ENCODE data around the gene SRL. TPM values are rescaled to one million over a fixed set of nuclear protein-coding genes. Genes with fewer than 3 reads are reported as not detected.

SRL gene
- total and polyA plus RNA-seq, 7 experiments from 2014 or later: not detected

GRCh38 chr16:4271176-4272113 lies 29.6 kb upstream of the SRL start:
- Mint-ChIP-seq H3K4me3 (peak overlapping the region; percentile 85 to 97 (median 92)), H3K27ac (peak overlapping the region; percentile 67 to 98 (median 83)), H3K27me3 (no peaks in the 10 kb centered on the region), H3K36me3 (peaks cover 0 to 5% (median 0%) of the 10 kb centered on the region in 5 donors), H3K9me3 (peaks cover 0 to 7% (median 0%) of the 10 kb centered on the region in 11 donors), H3K4me1 (peaks cover 8 to 23% (median 15%) of the 10 kb centered on the region in 7 donors)
- DNase-seq (peak; percentile 68 to 90 (median 84)), ATAC-seq (peak; percentile 89)
- peaks cover 5 to 13% of the 10 kb centered on the region in 2 donors for H3K4me1 ChIP-seq (ENCODE audit: control insufficient read depth in 2 of 2, insufficient read depth in 2 of 2, low read length in 2 of 2)
- H3K27me3 ChIP-seq (ENCODE audit: control insufficient read depth in 2 of 2, insufficient read depth in 2 of 2, low read length in 2 of 2): no peaks in the 10 kb centered on the region
- ChIA-PET POLR2A (interaction anchor here (0.6 to 3.9 kb wide), 13 partner anchors 13 to 1243 kb away, joined by 3 to 65 read pairs (median 5); partner anchors contain the start of genes CDIP1 and PAM16), CTCF (interaction anchor here (1.0 to 5.6 kb wide), 2 partner anchors 18 to 88 kb away, joined by 3 to 39 read pairs; no protein-coding TSS in a partner anchor)
- intact Hi-C loops (cut with micrococcal nuclease): loop anchor here (1.0 to 10.0 kb wide), 9 partner anchors 17 to 463 kb away; partner anchors contain the start of genes ANKS3 (in 1 of the 2), CDIP1 (in 1 of the 2), CREBBP (in 1 of the 2) and DNAAF8 (in 1 of the 2)
- peak overlapping the region; percentile 99 for H3K4me3 ChIP-seq (ENCODE audit: low read length)
- H3K9me3 ChIP-seq (ENCODE audit: control insufficient read depth in 2 of 3, low read length in 3 of 3): no peaks in the 10 kb centered on the region
- H3K36me3 ChIP-seq (ENCODE audit: control insufficient read depth in 2 of 3, insufficient read depth in 3 of 3, low read length in 3 of 3): peaks cover 0 to 5% (median 0%) of the 10 kb centered on the region in 3 experiments
- peak overlapping the region; percentile 59 for H3K27ac ChIP-seq (ENCODE audit: low read depth, low read length)

- Mint-ChIP-seq H3K27ac (peak overlapping the region in 7 of 9 donors; percentile 32 to 91 (median 76)), H3K27me3 (no peaks in the 10 kb centered on the region), H3K36me3 (peaks cover 0 to 5% (median 0%) of the 10 kb centered on the region in 5 donors), H3K9me3 (peaks cover 0 to 7% (median 0%) of the 10 kb centered on the region in 11 donors), H3K4me3 (peak overlapping the region; percentile 85 to 97 (median 92)), H3K4me1 (peaks cover 10 to 30% (median 20%) of the 10 kb centered on the region in 7 donors)
- Histone ChIP-seq H3K9me3 (ENCODE audit: control insufficient read depth in 2 of 3, low read length in 3 of 3) (no peaks in the 10 kb centered on the region), H3K4me3 (ENCODE audit: low read length) (peak overlapping the region; percentile 99), H3K36me3 (ENCODE audit: control insufficient read depth in 2 of 3, insufficient read depth in 3 of 3, low read length in 3 of 3) (peaks cover 0 to 5% (median 0%) of the 10 kb centered on the region in 3 experiments), H3K27ac (ENCODE audit: low read depth, low read length) (peak overlapping the region; percentile 58), H3K27me3 (ENCODE audit: control insufficient read depth in 2 of 2, insufficient read depth in 2 of 2, low read length in 2 of 2) (no peaks in the 10 kb centered on the region), H3K4me1 (ENCODE audit: control insufficient read depth in 2 of 2, insufficient read depth in 2 of 2, low read length in 2 of 2) (peaks cover 5 to 13% of the 10 kb centered on the region in 2 donors)
- no peak for ATAC-seq
- ChIA-PET CTCF (interaction anchor here (0.5 to 5.6 kb wide), 3 partner anchors 14 to 167 kb away, joined by 3 to 39 read pairs (median 3); no protein-coding TSS in a partner anchor), POLR2A (interaction anchor here (1.5 to 3.9 kb wide), 3 partner anchors 15 to 57 kb away, joined by 3 to 65 read pairs (median 15); no protein-coding TSS in a partner anchor)
- intact Hi-C loops (cut with micrococcal nuclease): loop anchor here in 1 of 2 donors (5.0 to 10.0 kb wide), 2 partner anchors 267 to 464 kb away; partner anchors contain the start of genes ANKS3, CDIP1 and DNAAF8
- no peak for DNase-seq
Observed at GRCh38 chr16:4270595-4270994, 28.7 kb upstream of the SRL start.

- H3K36me3 ChIP-seq (ENCODE audit: control insufficient read depth in 2 of 3, insufficient read depth in 3 of 3, low read length in 3 of 3): peaks cover 0 to 5% (median 0%) of the 10 kb centered on the region in 3 experiments
- DNase-seq (no peak), ATAC-seq (no peak)
- POLR2A ChIA-PET: interaction anchor here (3.9 kb wide), 1 partner anchor 57 kb away, joined by 15 read pairs; no protein-coding TSS in a partner anchor
- intact Hi-C loops (cut with micrococcal nuclease): loop anchor here in 1 of 2 donors (5.0 to 10.0 kb wide), 2 partner anchors 267 to 465 kb away; partner anchors contain the start of genes ANKS3, CDIP1 and DNAAF8
- H3K27me3 Mint-ChIP-seq: no peaks in the 10 kb centered on the region
- H3K27ac ChIP-seq (ENCODE audit: low read depth, low read length): no peak overlapping the region
- H3K27me3 ChIP-seq (ENCODE audit: control insufficient read depth in 2 of 2, insufficient read depth in 2 of 2, low read length in 2 of 2): no peaks in the 10 kb centered on the region
- peak overlapping the region in 8 of 10 donors; percentile 40 to 97 (median 86) for H3K4me3 Mint-ChIP-seq
- H3K36me3 Mint-ChIP-seq: peaks cover 0 to 5% (median 0%) of the 10 kb centered on the region in 5 donors
- peak overlapping the region in 2 of 9 donors; percentile 38 to 60 for H3K27ac Mint-ChIP-seq
- no peak overlapping the region for H3K4me3 ChIP-seq (ENCODE audit: low read length)
- peaks cover 8 to 30% (median 17%) of the 10 kb centered on the region in 7 donors for H3K4me1 Mint-ChIP-seq
- no peaks in the 10 kb centered on the region for H3K9me3 ChIP-seq (ENCODE audit: control insufficient read depth in 2 of 3, low read length in 3 of 3)
- H3K4me1 ChIP-seq (ENCODE audit: control insufficient read depth in 2 of 2, insufficient read depth in 2 of 2, low read length in 2 of 2): peaks cover 5 to 13% of the 10 kb centered on the region in 2 donors
- CTCF ChIA-PET: interaction anchor here (5.6 kb wide), 1 partner anchor 16 kb away, joined by 39 read pairs; no protein-coding TSS in a partner anchor
- peaks cover 0 to 7% (median 0%) of the 10 kb centered on the region in 11 donors for H3K9me3 Mint-ChIP-seq
Observed at GRCh38 chr16:4270091-4270490, 28.2 kb upstream of the SRL start.

- ChIA-PET CTCF (interaction anchor here (0.6 to 1.1 kb wide), 3 partner anchors 12 to 207 kb away, joined by 3 to 4 read pairs (median 4); no protein-coding TSS in a partner anchor), POLR2A (no interaction called here)
- Mint-ChIP-seq H3K4me1 (peaks cover 5 to 31% (median 19%) of the 10 kb centered on the region in 7 donors), H3K36me3 (peaks cover 3 to 8% (median 6%) of the 10 kb centered on the region in 5 donors), H3K9me3 (peaks cover 0 to 2% (median 0%) of the 10 kb centered on the region in 11 donors), H3K27ac (peak overlapping the region in 1 of 9 donors; percentile 33), H3K27me3 (no peaks in the 10 kb centered on the region), H3K4me3 (no peak overlapping the region)
- intact Hi-C loops (cut with micrococcal nuclease): no loop called here
- DNase-seq (no peak), ATAC-seq (no peak)
- H3K36me3 ChIP-seq (ENCODE audit: control insufficient read depth in 2 of 3, insufficient read depth in 3 of 3, low read length in 3 of 3): peaks cover 0 to 15% (median 8%) of the 10 kb centered on the region in 3 experiments
- H3K27me3 ChIP-seq (ENCODE audit: control insufficient read depth in 2 of 2, insufficient read depth in 2 of 2, low read length in 2 of 2): no peaks in the 10 kb centered on the region
- H3K27ac ChIP-seq (ENCODE audit: low read depth, low read length): no peak overlapping the region
- no peaks in the 10 kb centered on the region for H3K9me3 ChIP-seq (ENCODE audit: control insufficient read depth in 2 of 3, low read length in 3 of 3)
- no peak overlapping the region for H3K4me3 ChIP-seq (ENCODE audit: low read length)
- H3K4me1 ChIP-seq (ENCODE audit: control insufficient read depth in 2 of 2, insufficient read depth in 2 of 2, low read length in 2 of 2): peaks cover 5 to 12% of the 10 kb centered on the region in 2 donors
Observed at GRCh38 chr16:4266372-4266771, 24.5 kb upstream of the SRL start.

- H3K9me3 ChIP-seq (ENCODE audit: control insufficient read depth in 2 of 3, low read length in 3 of 3): no peaks in the 10 kb centered on the region
Observed at GRCh38 chr16:4265676-4266075, 23.8 kb upstream of the SRL start.

More at GRCh38 chr16:4265676-4266075, 23.8 kb upstream of the SRL start:
- ChIA-PET CTCF (interaction anchor here (1.1 kb wide), 1 partner anchor 59 kb away, joined by 3 read pairs; no protein-coding TSS in a partner anchor), POLR2A (interaction anchor here (1.9 kb wide), 1 partner anchor 12 kb away, joined by 6 read pairs; no protein-coding TSS in a partner anchor)
- peak overlapping the region in 1 of 9 donors; percentile 19 for H3K27ac Mint-ChIP-seq
- no peak overlapping the region for H3K27ac ChIP-seq (ENCODE audit: low read depth, low read length)
- H3K4me3 ChIP-seq (ENCODE audit: low read length): no peak overlapping the region
- DNase-seq (no peak), ATAC-seq (no peak)
- peaks cover 0 to 20% (median 8%) of the 10 kb centered on the region in 3 experiments for H3K36me3 ChIP-seq (ENCODE audit: control insufficient read depth in 2 of 3, insufficient read depth in 3 of 3, low read length in 3 of 3)
- H3K4me3 Mint-ChIP-seq: no peak overlapping the region
- peaks cover 0 to 2% (median 0%) of the 10 kb centered on the region in 11 donors for H3K9me3 Mint-ChIP-seq
- H3K36me3 Mint-ChIP-seq: peaks cover 3 to 8% (median 6%) of the 10 kb centered on the region in 5 donors
- H3K27me3 Mint-ChIP-seq: no peaks in the 10 kb centered on the region
- intact Hi-C loops (cut with micrococcal nuclease): no loop called here
- peaks cover 3 to 29% (median 17%) of the 10 kb centered on the region in 7 donors for H3K4me1 Mint-ChIP-seq
- H3K27me3 ChIP-seq (ENCODE audit: control insufficient read depth in 2 of 2, insufficient read depth in 2 of 2, low read length in 2 of 2): no peaks in the 10 kb centered on the region
- H3K4me1 ChIP-seq (ENCODE audit: control insufficient read depth in 2 of 2, insufficient read depth in 2 of 2, low read length in 2 of 2): peaks cover 0 to 5% of the 10 kb centered on the region in 2 donors

Measured in naive thymus-derived CD4-positive, alpha-beta T cell (primary cell).